ENCODE results near the gene CIB4. TPM values are rescaled to one million over a fixed set of nuclear protein-coding genes. Genes with fewer than 3 reads are reported as not detected.

CIB4 gene
- total and polyA plus RNA-seq, 2 of the 4 experiments (the other 2 are of a cell fraction), result not detected

- in situ Hi-C loops (cut with MboI; ENCODE audit: low sequenced_read_pairs), result no loop called here
- DNase-seq (no peak), ATAC-seq (ENCODE audit: low read depth) (no peak)
- H2AFZ ChIP-seq (replicated peaks; ENCODE audit: low read length, poor library complexity), result no peak overlapping the region
- no peak overlapping the region for H4K8ac ChIP-seq (ENCODE audit: low read depth in 2 of 2, low read length in 2 of 2)
- POLR2A ChIA-PET (ENCODE audit: unreplicated experiment), result no interaction called here
- no peak overlapping the region for H2BK120ac ChIP-seq (ENCODE audit: low read depth, low read length)
- no peaks in the 10 kb centered on the region for H3K36me3 ChIP-seq (ENCODE audit: control insufficient read depth, insufficient read depth, low read length)
- no peak overlapping the region for H3K4me3 ChIP-seq (ENCODE audit: insufficient read depth, low read depth, low read length)
- no peak overlapping the region for H2AK9ac ChIP-seq (replicated peaks; ENCODE audit: low read depth, low read length, poor library complexity)
- H3K27ac ChIP-seq (ENCODE audit: insufficient read depth, low read length), result no peak overlapping the region
- no peaks in the 10 kb centered on the region for H4K20me1 ChIP-seq (ENCODE audit: insufficient read depth, low read length)
- 83% methylated on average over 1 of the region's 5 CpGs; no CpG with 5 or more reads in 1 of the 2 experiments for WGBS, 2 experiments (ENCODE audit: extremely low coverage in 2 of 2, insufficient read length in 1 of 2)
- no peaks in the 10 kb centered on the region for H3K9me1 ChIP-seq (ENCODE audit: insufficient read depth, low read length)
- dilution Hi-C loops (cut with HindIII; ENCODE audit: low sequenced_read_pairs, unreplicated experiment), result no loop called here
- H2BK15ac ChIP-seq (ENCODE audit: low read depth, low read length), result no peak overlapping the region
- no peaks in the 10 kb centered on the region for H3K79me1 ChIP-seq (ENCODE audit: low read depth in 1 of 2, low read length in 2 of 2)
- no peak overlapping the region for H2BK20ac ChIP-seq (ENCODE audit: low read depth, low read length)
- no peak overlapping the region for H2BK5ac ChIP-seq (ENCODE audit: low read depth, low read length, poor library complexity, severe bottlenecking)
- TF ChIP-seq CHD1 (IDR thresholded peaks at IDR 0.05; ENCODE audit: low read depth, low read length), result no peak
- TF ChIP-seq BHLHE40 (IDR thresholded peaks at IDR 0.05; ENCODE audit: low read depth, low read length), result no peak
- TF ChIP-seq USF2 (IDR thresholded peaks at IDR 0.05; ENCODE audit: low read depth, low read length), result no peak
- no peak for TF ChIP-seq RAD21 (IDR thresholded peaks at IDR 0.05; ENCODE audit: low read length)
- TF ChIP-seq RFX5 (IDR thresholded peaks at IDR 0.05; ENCODE audit: low read depth, low read length), result no peak
- TF ChIP-seq MAFK (IDR thresholded peaks at IDR 0.05; ENCODE audit: low read depth, low read length), result no peak
- TF ChIP-seq POLR2A (IDR thresholded peaks at IDR 0.05; ENCODE audit: low read depth, low read length), result no peak
- no peak for TF ChIP-seq ELK1 (IDR thresholded peaks at IDR 0.05; ENCODE audit: borderline replicate concordance, low read depth, low read length)
- TF ChIP-seq CTCF (conservative IDR thresholded peaks at IDR 0.05; ENCODE audit: low read depth, low read length), result no peak
- TF ChIP-seq CEBPB (IDR thresholded peaks at IDR 0.05; ENCODE audit: low read depth, low read length), result no peak
- no peak for TF ChIP-seq SMC3 (IDR thresholded peaks at IDR 0.05; ENCODE audit: low read depth, low read length)
- no peak for TF ChIP-seq RCOR1 (IDR thresholded peaks at IDR 0.05; ENCODE audit: insufficient replicate concordance, low read length)
- no peak for TF ChIP-seq NFE2L2 (IDR thresholded peaks at IDR 0.05; ENCODE audit: low read depth, low read length)
- TF ChIP-seq FOS (IDR thresholded peaks at IDR 0.05; ENCODE audit: low read depth, low read length), result no peak
- TF ChIP-seq MXI1 (IDR thresholded peaks at IDR 0.05; ENCODE audit: borderline replicate concordance, low read depth, low read length), result no peak
- no peak for TF ChIP-seq MAZ (IDR thresholded peaks at IDR 0.05; ENCODE audit: borderline replicate concordance, low read depth, low read length)
- H3K23ac ChIP-seq (ENCODE audit: low read depth, low read length), result no peak overlapping the region
- H3K9ac ChIP-seq (ENCODE audit: low read depth, low read length), result no peak overlapping the region
- H3K9me3 ChIP-seq (ENCODE audit: control insufficient read depth, insufficient read depth, low read length), result no peaks in the 10 kb centered on the region
- no peak overlapping the region for H4K5ac ChIP-seq (ENCODE audit: low read depth, low read length)
- no peak overlapping the region for H3K18ac ChIP-seq (ENCODE audit: low read depth, low read length)
- CTCF ChIA-PET, result no interaction called here
- peaks cover 54% of the 10 kb centered on the region for H3K27me3 ChIP-seq (ENCODE audit: control insufficient read depth, insufficient read depth, low read length)
- H3K56ac ChIP-seq (ENCODE audit: extremely low read depth, insufficient read depth, low read length), result no peak overlapping the region
- H3K4me2 ChIP-seq (ENCODE audit: low read depth, low read length), result no peak overlapping the region
- intact Hi-C loops (cut with micrococcal nuclease), result no loop called here
- H2AK5ac ChIP-seq (ENCODE audit: low read depth, low read length), result no peak overlapping the region
- no peak overlapping the region for H3K14ac ChIP-seq (replicated peaks; ENCODE audit: low read depth, low read length)
- no peaks in the 10 kb centered on the region for H3K4me1 ChIP-seq (ENCODE audit: control insufficient read depth, insufficient read depth, low read length)
- BruUV-seq (replicated peaks), result no TSS peak
- no peak overlapping the region for H4K91ac ChIP-seq (ENCODE audit: insufficient read depth, low read depth, low read length)
- no peak overlapping the region for H3K4ac ChIP-seq (ENCODE audit: low read depth, low read length)
These were observed 29.8 kb upstream of the CIB4 start for GRCh38 chr2:26670931-26671460.

Data from IMR-90 (cell line).